ENCODE data around the gene AGER. TPM values are rescaled to one million over a fixed set of nuclear protein-coding genes. Genes with fewer than 3 reads are reported as not detected.

AGER gene
- total and polyA plus RNA-seq, 2 experiments from 2014 or later: 4.8 to 13.5 TPM

GRCh38 chr6:32179766-32180405, 4.2 kb downstream of the AGER start:
- H3K27ac ChIP-seq: no peak overlapping the region
- peaks cover 18% of the 10 kb centered on the region for H3K4me1 ChIP-seq (ENCODE audit: low read depth)
- no peak overlapping the region for H3K4me3 ChIP-seq
- no peak for TF ChIP-seq CTCF (IDR thresholded peaks at IDR 0.05; ENCODE audit: low read depth, low read length)
- no peaks in the 10 kb centered on the region for H3K27me3 ChIP-seq
- no peak for DNase-seq (ENCODE audit: low read depth in 1 of 2, low spot score in 1 of 2)
- H3K9me3 ChIP-seq (ENCODE audit: low read depth): no peaks in the 10 kb centered on the region
- H3K36me3 ChIP-seq: no peaks in the 10 kb centered on the region

- peaks cover 21% of the 10 kb centered on the region for H3K4me1 ChIP-seq (ENCODE audit: low read depth)
- TF ChIP-seq CTCF (IDR thresholded peaks at IDR 0.05; ENCODE audit: low read depth, low read length): no peak
- H3K9me3 ChIP-seq (ENCODE audit: low read depth): no peaks in the 10 kb centered on the region
- peak overlapping the region; percentile 98 for H3K4me3 ChIP-seq
- H3K27me3 ChIP-seq: no peaks in the 10 kb centered on the region
- DNase-seq (ENCODE audit: low read depth in 1 of 2, low spot score in 1 of 2): peak in 1 of 2 donors; percentile 20
- H3K27ac ChIP-seq: peak overlapping the region; percentile 100
- no peaks in the 10 kb centered on the region for H3K36me3 ChIP-seq
Observed at GRCh38 chr6:32178547-32179440, 5.3 kb downstream of the AGER start.

- Histone ChIP-seq H3K36me3 (no peaks in the 10 kb centered on the region), H3K27ac (peak within 1 kb of the TSS; percentile 100), H3K4me1 (ENCODE audit: low read depth) (peaks cover 21% of the 10 kb centered on the region), H3K27me3 (no peaks in the 10 kb centered on the region), H3K9me3 (ENCODE audit: low read depth) (no peaks in the 10 kb centered on the region), H3K4me3 (peak within 1 kb of the TSS; percentile 98)
- peak; percentile 100 for DNase-seq (ENCODE audit: low read depth in 1 of 2, low spot score in 1 of 2)
- no peak for TF ChIP-seq CTCF (IDR thresholded peaks at IDR 0.05; ENCODE audit: low read depth, low read length)
Observed at GRCh38 chr6:32177788-32178546, 6.1 kb downstream of the AGER start, which contains the start of gene RNF5. Gene RNF5, plus strand, starts transcription at chr6:32178405. Its CDS starts 107 bp downstream, at chr6:32178512.

DNA sequence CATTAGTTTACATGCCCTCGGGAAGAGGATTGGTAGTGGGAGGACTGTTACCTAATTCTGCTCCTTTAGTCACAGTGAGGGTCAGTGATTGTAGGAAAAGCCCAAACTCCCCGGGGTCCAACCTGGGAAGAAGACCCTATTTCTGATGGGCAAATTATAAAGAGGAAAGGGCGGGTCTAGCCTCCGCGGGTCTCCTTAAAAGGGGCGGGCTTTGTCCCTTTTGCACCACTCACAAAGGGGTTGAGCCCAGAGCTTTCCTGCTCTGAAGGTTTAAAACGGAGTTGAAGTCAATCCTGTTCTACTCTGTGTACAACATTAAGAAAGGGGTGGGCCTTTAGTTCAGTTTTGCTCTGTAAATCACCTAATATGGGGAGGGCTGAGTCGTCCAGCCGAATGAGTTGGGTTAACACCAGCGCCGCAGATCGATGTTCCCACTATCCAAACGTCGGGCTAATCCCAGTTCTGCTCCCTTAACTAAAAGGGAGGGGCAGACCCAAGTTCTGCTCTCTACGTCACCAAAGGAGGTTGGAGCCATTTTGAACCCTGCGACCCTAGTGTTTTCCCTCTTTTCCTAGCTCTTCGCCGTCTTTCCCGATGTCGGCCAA, 6.8 kb downstream of the AGER start:
- H3K27me3 ChIP-seq: no peaks in the 10 kb centered on the region
- H3K4me1 ChIP-seq (ENCODE audit: low read depth): peaks cover 21% of the 10 kb centered on the region
- no peak for TF ChIP-seq CTCF (IDR thresholded peaks at IDR 0.05; ENCODE audit: low read depth, low read length)
- H3K36me3 ChIP-seq: no peaks in the 10 kb centered on the region
- DNase-seq (ENCODE audit: low read depth in 1 of 2, low spot score in 1 of 2): peak in 1 of 2 donors; percentile 77
- peak overlapping the region; percentile 98 for H3K4me3 ChIP-seq
- H3K9me3 ChIP-seq (ENCODE audit: low read depth): no peaks in the 10 kb centered on the region
- H3K27ac ChIP-seq: peak overlapping the region; percentile 100

Data from cardiac muscle cell (in vitro differentiated cells and primary cell).